ENCODE measurements around the gene TTC24.

- no peak for TF ChIP-seq EP300 (IDR thresholded peaks at IDR 0.05; ENCODE audit: low read depth)
- TF ChIP-seq, protein P1, sequence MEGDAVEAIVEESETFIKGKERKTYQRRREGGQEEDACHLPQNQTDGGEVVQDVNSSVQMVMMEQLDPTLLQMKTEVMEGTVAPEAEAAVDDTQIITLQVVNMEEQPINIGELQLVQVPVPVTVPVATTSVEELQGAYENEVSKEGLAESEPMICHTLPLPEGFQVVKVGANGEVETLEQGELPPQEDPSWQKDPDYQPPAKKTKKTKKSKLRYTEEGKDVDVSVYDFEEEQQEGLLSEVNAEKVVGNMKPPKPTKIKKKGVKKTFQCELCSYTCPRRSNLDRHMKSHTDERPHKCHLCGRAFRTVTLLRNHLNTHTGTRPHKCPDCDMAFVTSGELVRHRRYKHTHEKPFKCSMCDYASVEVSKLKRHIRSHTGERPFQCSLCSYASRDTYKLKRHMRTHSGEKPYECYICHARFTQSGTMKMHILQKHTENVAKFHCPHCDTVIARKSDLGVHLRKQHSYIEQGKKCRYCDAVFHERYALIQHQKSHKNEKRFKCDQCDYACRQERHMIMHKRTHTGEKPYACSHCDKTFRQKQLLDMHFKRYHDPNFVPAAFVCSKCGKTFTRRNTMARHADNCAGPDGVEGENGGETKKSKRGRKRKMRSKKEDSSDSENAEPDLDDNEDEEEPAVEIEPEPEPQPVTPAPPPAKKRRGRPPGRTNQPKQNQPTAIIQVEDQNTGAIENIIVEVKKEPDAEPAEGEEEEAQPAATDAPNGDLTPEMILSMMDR (IDR thresholded peaks at IDR 0.05): no peak
Observed at GRCh38 chr1:156598731-156599432, 19.4 kb downstream of the TTC24 start.
